H7 (cell line): Measurements from ENCODE around the gene BLVRB. TPM values are rescaled to one million over a fixed set of nuclear protein-coding genes. Genes with fewer than 3 reads are reported as not detected.
A peak's percentile ranks its signal among the peaks of the same experiment; 100 is the strongest.

ENCODE experiments used
- DNase-seq: peaks from one replicate; pipeline ENCODE4 v3.0.0; 2012
- H3K27me3 ChIP-seq: 2 replicates; pipeline ENCODE4 v1.6.0; 2011; ENCODE audit warnings: mild to moderate bottlenecking, low read length; ENCODE audit not compliant: control insufficient read depth, insufficient read depth
- H3K36me3 ChIP-seq: replicated peaks from 2 replicates; pipeline ENCODE4 v1.5.1; 2011; ENCODE audit warnings: low read length; ENCODE audit not compliant: control insufficient read depth, insufficient read depth
- H3K4me3 ChIP-seq: 2 replicates; pipeline ENCODE4 v1.5.1; 2011; ENCODE audit warnings: low read depth, mild to moderate bottlenecking, control low read depth, low read length, moderate library complexity; ENCODE audit not compliant: insufficient read depth
- total RNA-seq: library from RNA; depleted of rRNA; stranded (reverse); fragments of >200 nt; shearing (Covaris generic); gene quantifications from 2 replicates; pipeline ENCODE4 v1.2.3, GENCODE V29; 2014

BLVRB gene
- total RNA-seq, 1 experiment from 2014 or later = 53.8 TPM

GRCh38 chr19:40425450-40426287, 39.9 kb downstream of the BLVRB start, which contains the start of gene SERTAD1:
SERTAD1 (minus strand) TSS chr19:40425992; CDS start chr19:40423546, 2,446 bp downstream.
- DNase-seq = peak; percentile 99
- peak within 1 kb of the TSS; percentile 77 for H3K4me3 ChIP-seq
- H3K36me3 ChIP-seq = no peaks in the 10 kb centered on the region
- no peaks in the 10 kb centered on the region for H3K27me3 ChIP-seq

DNA sequence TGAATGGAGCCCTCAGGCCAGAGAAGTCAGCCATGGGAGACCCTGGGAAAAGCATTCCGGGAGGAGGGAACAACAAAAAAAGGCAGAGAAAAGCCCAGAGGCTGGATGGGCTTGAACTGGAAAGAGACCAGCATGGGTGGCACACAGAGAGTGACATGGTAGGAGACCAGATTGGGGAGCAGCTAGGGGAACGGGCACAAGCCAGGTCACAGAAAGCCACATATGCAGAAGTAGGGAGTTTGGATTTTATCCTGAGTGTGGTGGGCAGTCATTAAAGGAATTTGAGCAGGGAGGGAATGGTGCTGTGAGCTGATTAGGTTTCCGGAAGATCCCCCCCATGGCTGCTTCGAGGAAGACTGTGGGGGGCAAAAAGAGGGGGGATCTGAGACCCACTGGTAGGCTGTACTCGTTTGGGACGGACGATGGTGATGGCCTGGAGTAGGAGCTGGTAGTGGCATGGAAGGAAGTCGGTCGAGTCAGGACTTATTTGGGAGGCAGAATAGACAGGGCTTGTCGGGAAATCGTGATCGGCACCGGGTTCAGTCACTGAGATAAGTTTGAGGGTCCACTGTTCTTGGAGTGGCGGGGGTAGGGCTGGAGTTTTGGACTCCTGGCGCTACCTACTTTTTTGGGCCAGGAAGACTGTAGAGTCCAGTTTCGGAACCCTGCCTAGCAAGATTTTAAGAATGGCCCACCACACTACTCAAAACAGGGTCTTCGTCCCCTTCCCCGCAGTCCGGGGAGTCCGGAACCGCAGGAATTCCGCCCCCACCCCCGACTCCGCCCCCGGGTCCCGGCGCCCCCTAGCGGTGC, 40.7 kb downstream of the BLVRB start:
- H3K27me3 ChIP-seq = no peaks in the 10 kb centered on the region
- H3K36me3 ChIP-seq = no peaks in the 10 kb centered on the region
- H3K4me3 ChIP-seq = peak overlapping the region; percentile 77
- no peak for DNase-seq

- Histone ChIP-seq H3K36me3 (no peaks in the 10 kb centered on the region), H3K4me3 (no peak overlapping the region), H3K27me3 (no peaks in the 10 kb centered on the region)
- no peak for DNase-seq
These were observed 41.6 kb downstream of the BLVRB start for GRCh38 chr19:40423938-40424337.

- Histone ChIP-seq H3K4me3 (no peak overlapping the region), H3K36me3 (no peaks in the 10 kb centered on the region), H3K27me3 (no peaks in the 10 kb centered on the region)
- peak; percentile 25 for DNase-seq
These were observed 42.6 kb downstream of the BLVRB start for GRCh38 chr19:40422748-40423566.

DNA sequence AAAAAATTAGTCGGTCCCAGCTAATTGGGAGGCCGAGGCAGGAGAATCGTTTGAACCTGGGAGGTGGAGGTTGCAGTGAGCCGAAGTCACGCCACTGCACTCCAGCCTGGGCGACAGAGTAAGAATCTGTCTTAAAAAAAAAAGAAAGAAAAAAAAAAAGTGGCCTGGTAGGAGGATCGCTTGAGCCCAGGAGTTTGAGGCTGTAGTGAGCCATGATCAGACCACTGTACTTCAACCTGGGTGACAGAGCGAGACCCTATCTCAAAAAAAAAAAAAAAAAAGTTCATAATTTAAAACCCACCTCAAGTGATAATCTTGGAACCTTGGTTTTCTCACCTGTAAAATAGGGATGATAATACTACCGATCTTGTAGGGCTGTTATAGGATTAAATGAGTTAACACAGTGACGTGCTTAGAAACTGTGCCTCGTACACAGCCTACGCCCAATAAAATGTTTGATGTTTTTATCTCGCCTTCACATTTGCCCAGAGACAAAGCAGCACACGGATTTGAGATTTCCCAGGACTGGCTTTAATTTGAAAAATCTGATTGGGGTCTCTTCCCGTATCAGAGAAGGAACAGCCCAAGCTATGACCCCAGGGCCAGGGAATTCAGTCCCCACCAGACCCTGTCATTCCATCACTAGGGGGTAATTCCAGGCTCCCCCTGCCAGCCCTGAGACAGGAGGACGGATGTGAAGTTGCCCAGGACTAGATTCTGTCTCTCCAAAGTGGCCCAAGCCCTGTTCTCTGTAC, 43.4 kb downstream of the BLVRB start:
- Histone ChIP-seq H3K36me3 (no peaks in the 10 kb centered on the region), H3K27me3 (no peaks in the 10 kb centered on the region), H3K4me3 (no peak overlapping the region)
- peak; percentile 17 for DNase-seq

- Histone ChIP-seq H3K27me3 (no peaks in the 10 kb centered on the region), H3K4me3 (peak overlapping the region; percentile 65), H3K36me3 (no peaks in the 10 kb centered on the region)
- DNase-seq = peak; percentile 97
These were observed 44.5 kb downstream of the BLVRB start for GRCh38 chr19:40420766-40421765.

DNA sequence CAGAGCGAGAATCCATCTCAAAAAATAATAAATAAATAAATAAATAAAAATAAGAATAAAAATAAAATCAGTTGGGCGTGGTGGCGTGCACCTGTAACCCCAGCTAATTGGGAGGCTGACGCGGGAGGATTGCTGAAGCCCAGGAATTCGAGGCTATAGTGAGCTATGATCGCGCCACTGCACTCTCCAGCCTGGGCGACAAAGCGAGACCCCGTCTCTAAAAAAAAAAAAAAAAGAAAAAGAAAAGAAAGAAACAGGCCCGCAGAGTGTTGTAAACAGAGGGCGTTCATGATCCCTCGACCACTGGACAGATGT, 45.1 kb downstream of the BLVRB start:
- no peaks in the 10 kb centered on the region for H3K36me3 ChIP-seq
- DNase-seq = no peak
- H3K27me3 ChIP-seq = no peaks in the 10 kb centered on the region
- H3K4me3 ChIP-seq = peak overlapping the region; percentile 65

GRCh38 chr19:40419780-40420179, 45.8 kb downstream of the BLVRB start:
- H3K27me3 ChIP-seq = no peaks in the 10 kb centered on the region
- DNase-seq = no peak
- H3K36me3 ChIP-seq = no peaks in the 10 kb centered on the region
- no peak overlapping the region for H3K4me3 ChIP-seq

DNA sequence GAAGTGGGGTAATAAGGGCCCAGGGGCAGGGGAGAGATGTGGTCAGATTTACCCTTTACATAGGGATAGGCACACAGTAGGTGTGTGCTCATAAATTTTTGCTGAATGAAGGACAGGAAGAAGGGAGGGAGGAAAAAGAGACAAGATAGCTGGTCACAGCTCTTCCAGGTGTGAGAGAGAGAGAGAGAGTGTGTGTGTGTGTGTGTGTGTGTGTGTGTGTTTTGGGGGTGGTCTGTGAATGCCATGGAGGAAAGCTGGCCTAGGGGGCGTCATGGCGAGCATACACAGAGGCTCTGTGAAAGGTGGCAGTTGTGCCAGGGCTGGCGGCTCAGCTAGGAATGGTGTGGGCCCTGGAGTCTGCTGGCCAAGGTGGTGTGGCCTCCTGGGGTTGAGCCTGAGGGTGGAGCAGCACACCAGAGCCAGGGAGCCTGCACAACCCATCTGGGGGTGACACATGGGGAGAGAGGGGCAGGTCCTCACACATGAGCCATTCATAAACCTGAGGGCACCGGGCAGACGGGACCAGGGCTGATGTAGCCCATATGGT, 46.4 kb downstream of the BLVRB start:
- no peak overlapping the region for H3K4me3 ChIP-seq

GRCh38 chr19:40418040-40418439, 47.5 kb downstream of the BLVRB start:
- no peaks in the 10 kb centered on the region for H3K27me3 ChIP-seq
- no peak overlapping the region for H3K4me3 ChIP-seq
- DNase-seq = no peak
- no peaks in the 10 kb centered on the region for H3K36me3 ChIP-seq

More for the DNA sequence above, 46.4 kb downstream of the BLVRB start:
- H3K36me3 ChIP-seq = no peaks in the 10 kb centered on the region
- DNase-seq = peak; percentile 26
- no peaks in the 10 kb centered on the region for H3K27me3 ChIP-seq

DNA sequence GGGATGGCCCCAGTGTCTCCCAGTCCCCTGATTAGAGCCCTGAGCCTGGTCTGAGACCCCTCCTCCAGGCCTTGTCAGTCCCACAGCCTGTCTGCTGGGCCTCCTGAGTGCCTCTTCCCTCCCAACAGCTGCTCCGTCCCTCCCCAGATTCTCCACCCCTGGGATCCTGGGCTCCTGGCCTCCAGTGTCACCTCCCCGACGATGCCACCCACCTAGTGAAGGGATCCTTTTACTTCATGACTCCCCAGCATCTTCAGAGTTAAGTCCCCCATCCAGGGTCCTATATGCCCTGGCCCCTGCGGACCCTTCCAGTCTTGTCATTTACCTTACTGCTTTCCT, 47.9 kb downstream of the BLVRB start:
- no peak for DNase-seq
- H3K27me3 ChIP-seq = no peaks in the 10 kb centered on the region
- H3K4me3 ChIP-seq = no peak overlapping the region
- H3K36me3 ChIP-seq = no peaks in the 10 kb centered on the region

DNA sequence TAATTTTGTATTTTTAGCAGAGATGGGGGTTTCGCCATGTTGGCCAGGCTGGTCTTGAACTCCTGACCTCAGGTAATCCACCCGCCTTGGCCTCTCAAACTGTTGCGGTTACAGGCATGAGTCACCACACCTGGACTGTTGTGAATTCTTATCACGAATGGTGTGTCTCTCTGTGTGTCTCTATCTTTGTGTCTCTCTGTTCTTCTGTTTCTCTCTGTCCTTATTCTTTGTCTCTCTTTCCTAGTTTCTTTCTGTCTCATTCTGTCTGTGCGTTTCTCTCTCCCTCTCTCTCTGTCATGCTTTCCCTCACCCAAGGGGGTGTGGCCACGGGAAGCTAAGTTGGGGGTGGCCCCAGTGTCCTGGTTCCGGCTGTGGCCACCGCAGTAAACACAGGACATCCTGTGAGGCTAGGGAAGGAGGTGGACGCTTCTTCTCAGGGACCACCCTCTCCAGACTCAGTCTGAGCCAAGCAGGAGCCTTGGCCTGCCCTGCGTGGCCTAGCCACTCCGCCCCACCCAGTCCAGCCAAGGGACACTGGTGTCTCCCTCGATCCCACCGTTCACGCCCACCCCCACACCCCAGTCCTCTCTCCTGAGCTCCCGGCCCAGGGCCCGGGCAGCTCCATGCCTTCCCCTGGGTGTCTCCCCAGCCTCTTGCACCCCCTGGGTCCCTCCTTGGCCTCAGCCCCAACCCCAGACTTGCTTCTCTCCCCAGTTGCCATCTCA, 48.5 kb downstream of the BLVRB start:
- Histone ChIP-seq H3K36me3 (no peaks in the 10 kb centered on the region), H3K4me3 (no peak overlapping the region), H3K27me3 (no peaks in the 10 kb centered on the region)
- peak; percentile 41 for DNase-seq
